SH-SY5Y (cell line): Measurements from ENCODE around the gene PTDSS2.

Experiments
- GATA2 ChIP-seq: IDR thresholded peaks from 2 replicates; pipeline ENCODE4 v1.6.1; 2011; ENCODE audit warnings: mild to moderate bottlenecking, low read depth, low read length
- GATA3 ChIP-seq: IDR thresholded peaks from 2 replicates; pipeline ENCODE4 v1.6.1; 2011; ENCODE audit warnings: low read depth, mild to moderate bottlenecking, low read length, moderate library complexity

- TF ChIP-seq GATA2 (no peak), GATA3 (no peak)
Measured at GRCh38 chr11:432501-433100, 17.5 kb upstream of the PTDSS2 start.
